Mesodermal cell (in vitro differentiated cells): ENCODE data around the gene SCN11A.

Source experiments
- H3K27ac ChIP-seq: 2 replicates; pipeline ENCODE4 v1.7.0; 2013; ENCODE audit warnings: mild to moderate bottlenecking, low read depth, low read length, moderate library complexity; ENCODE audit not compliant: severe bottlenecking
- H3K36me3 ChIP-seq: 2 replicates; pipeline ENCODE4 v1.7.1; 2013; ENCODE audit warnings: mild to moderate bottlenecking, low read length, moderate library complexity; ENCODE audit not compliant: control insufficient read depth, insufficient read depth
- H3K4me1 ChIP-seq: one replicate; pipeline ENCODE4 v1.7.1; 2013; ENCODE audit warnings: mild to moderate bottlenecking, low read length; ENCODE audit not compliant: insufficient read depth, control insufficient read depth, poor library complexity, severe bottlenecking
- H3K4me3 ChIP-seq: 2 replicates; pipeline ENCODE4 v1.7.0; 2013; ENCODE audit warnings: low read length, control low read depth, mild to moderate bottlenecking; ENCODE audit not compliant: insufficient read depth, poor library complexity, severe bottlenecking; ENCODE audit errors: extremely low read depth
- H3K9me3 ChIP-seq: 2 replicates; pipeline ENCODE4 v1.7.1; 2013; ENCODE audit warnings: mild to moderate bottlenecking, low read length, moderate library complexity; ENCODE audit not compliant: control insufficient read depth
- WGBS, 2 experiments: methylation state at CpG; one replicate each; pipeline ENCODE4 v1.1.5; 2013; ENCODE audit warnings: missing lambda C conversion rate in 2 of 2; ENCODE audit not compliant: insufficient coverage in 2 of 2; 5-methylcytosine and 5-hydroxymethylcytosine counted together

The SCN11A gene

DNA sequence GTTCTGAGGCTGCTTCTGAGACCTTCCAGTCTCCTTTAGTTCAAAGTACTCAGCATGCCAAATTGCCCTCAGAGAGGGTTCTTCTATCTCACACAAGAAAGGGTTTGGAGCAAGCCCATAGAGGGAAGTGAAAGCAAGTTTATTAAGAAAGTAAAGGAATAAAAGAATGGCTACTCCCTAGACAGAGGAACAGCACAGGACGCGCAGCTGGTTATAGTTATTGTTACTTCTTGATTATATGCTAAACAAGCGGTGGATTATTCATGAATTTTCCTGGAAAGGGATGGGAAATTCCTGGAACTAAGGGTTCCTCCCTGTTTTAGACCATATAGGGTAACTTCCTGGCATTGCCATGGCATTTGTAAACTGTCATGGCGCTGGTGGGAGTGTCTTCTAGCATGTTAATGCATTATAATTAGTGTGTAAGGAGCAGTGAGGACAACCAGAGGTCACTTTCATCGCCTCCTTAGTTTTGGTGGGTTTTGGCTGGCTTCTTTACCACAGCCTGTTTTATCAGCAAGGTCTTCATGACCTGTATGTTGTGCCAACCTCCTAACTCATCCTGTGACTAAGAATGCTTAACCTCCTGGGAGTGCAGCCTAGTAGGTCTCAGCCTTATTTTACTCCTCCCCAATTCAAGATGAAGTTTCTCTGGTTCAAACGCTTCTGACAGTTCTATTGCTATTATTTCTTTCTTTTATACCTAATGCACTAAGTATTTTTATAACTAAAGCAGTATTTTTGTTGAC lies 26.3 kb downstream of the SCN11A start:
- 89 to 100% methylated on average over 3 to 5 of the region's 6 CpGs for whole genome bisulfite sequencing, 2 experiments
- Histone ChIP-seq H3K9me3 (no peaks in the 10 kb centered on the region), H3K27ac (no peak overlapping the region), H3K36me3 (no peaks in the 10 kb centered on the region), H3K4me1 (no peaks in the 10 kb centered on the region), H3K4me3 (no peak overlapping the region)

DNA sequence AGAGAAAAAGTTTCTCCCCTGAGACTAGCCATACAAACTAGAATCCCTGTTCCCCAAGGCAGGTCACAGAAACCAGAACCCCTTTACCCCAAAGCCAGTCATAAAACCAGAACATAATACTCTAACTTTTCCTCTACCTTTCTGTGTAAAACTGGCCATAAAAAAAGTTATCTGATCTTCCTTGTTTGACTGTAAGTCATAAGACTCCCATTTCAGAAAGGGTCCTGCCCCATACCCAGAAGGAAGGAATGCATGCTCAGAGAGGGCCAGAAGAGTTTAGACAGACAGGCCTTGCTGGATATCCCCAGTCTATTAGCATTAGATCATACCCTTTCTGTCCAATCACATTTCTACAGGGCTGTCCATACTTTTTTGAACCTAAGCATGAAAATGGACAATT lies 27.2 kb downstream of the SCN11A start:
- Histone ChIP-seq H3K9me3 (no peaks in the 10 kb centered on the region), H3K27ac (no peak overlapping the region), H3K4me3 (no peak overlapping the region), H3K36me3 (no peaks in the 10 kb centered on the region), H3K4me1 (no peaks in the 10 kb centered on the region)

DNA sequence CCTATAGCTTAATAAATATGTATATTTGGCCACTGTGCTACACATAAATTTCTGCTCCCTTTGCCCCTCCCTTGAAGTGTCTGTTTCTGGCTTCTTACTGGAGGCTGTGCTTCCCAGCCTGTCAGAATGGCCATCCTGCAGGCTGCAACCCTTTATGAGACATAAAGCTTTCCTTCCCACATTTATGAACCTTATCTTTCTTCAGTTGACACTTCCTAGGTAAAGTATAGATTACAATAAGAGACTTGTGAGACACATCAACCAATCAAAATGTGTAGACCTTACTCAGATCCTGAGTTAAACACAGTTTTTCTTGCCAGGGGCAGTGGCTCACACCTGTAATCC lies 29.5 kb downstream of the SCN11A start:
- no peaks in the 10 kb centered on the region for H3K4me1 ChIP-seq
- no peak overlapping the region for H3K27ac ChIP-seq
- no peaks in the 10 kb centered on the region for H3K36me3 ChIP-seq
- no peaks in the 10 kb centered on the region for H3K9me3 ChIP-seq
- no peak overlapping the region for H3K4me3 ChIP-seq

DNA sequence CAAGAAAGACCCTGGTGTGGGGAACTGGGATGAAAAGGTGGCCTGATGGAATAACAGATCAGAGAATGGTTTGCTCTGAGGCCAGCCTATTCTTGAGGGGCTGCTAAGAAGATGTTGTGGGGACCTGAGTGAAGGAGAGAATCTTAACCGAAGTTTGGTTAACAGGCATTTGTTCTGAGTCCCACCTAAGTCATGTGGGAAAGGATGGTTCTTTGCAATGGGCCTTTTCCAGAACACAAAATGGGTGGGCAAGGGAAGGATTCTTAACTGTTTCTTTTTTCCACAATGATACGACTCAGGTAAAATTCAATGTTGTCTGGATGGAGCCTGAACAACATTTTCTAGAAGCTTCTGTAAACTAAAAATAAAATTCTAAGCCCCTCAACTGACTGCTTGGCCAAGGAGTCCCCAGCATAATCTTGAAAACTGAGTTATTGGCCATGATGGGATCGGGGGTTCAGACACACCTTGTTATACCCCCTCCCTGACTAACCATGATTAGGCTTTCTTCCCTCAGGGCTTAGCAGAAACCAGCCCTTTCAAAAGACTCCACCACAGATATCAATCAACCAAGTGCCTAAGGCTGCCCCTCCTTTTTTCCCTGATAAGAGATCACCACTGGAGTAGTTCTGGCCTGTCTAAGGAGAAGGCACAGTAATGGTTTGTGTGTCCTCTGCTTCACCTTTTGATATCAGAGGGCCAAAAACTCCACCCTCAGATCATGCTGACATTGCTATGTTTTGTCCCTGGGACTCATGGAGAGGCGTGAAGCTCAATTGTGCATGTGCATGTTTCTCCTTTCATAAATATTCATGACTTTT lies 30.1 kb downstream of the SCN11A start:
- Histone ChIP-seq H3K4me1 (no peaks in the 10 kb centered on the region), H3K36me3 (no peaks in the 10 kb centered on the region), H3K27ac (no peak overlapping the region), H3K4me3 (no peak overlapping the region), H3K9me3 (no peaks in the 10 kb centered on the region)
- 100% methylated on average over 1 to 2 of the region's 4 CpGs for WGBS, 2 experiments

DNA sequence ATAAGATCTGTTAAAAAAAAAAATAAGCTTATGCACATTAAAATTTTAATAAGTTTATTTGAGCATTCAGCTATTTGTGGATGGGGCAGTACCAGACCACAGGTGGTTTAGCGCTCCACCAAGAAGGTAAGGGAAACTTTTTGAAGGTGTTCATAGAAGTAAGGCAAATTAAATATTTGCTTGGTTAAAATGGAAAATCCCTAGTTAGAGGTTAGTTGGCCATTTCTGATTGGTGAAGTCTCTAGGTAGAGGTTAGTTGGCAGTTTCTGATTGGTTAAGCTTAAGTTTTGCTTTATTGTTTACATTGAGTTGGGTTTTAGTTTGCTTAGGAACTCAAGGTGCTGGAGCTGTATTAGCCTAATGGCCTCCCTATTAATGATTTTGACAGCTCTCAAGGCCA lies 30.7 kb downstream of the SCN11A start:
- 100% methylated on average over 1 of the region's 1 CpG for WGBS, 2 experiments

DNA sequence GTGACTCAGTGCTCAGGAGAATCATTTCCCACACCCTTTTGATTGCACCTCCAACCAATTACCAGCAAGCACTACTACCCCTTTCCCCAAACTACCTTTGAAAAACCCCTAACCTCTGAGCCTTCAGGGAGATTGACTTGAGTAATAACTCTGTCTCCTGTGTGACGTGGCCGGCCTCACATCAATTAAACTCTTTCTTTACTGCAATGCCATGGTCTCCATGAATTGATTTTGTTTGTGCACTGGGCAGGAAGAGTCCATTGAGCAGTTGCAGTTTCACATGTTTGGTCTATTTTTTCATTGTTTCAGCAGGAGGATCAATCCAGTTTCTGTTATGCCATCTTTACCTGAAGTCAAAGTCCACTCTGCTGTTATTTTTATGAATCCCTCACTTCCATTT lies 32.4 kb downstream of the SCN11A start:
- no peak overlapping the region for H3K27ac ChIP-seq
- no peak overlapping the region for H3K4me3 ChIP-seq
- H3K9me3 ChIP-seq = no peaks in the 10 kb centered on the region
- no peaks in the 10 kb centered on the region for H3K36me3 ChIP-seq
- H3K4me1 ChIP-seq = no peaks in the 10 kb centered on the region
- WGBS, 2 experiments = no CpG with 5 or more reads among the region's 2 CpGs

More for the DNA sequence above, 30.7 kb downstream of the SCN11A start:
- no peaks in the 10 kb centered on the region for H3K4me1 ChIP-seq
- H3K36me3 ChIP-seq = no peaks in the 10 kb centered on the region
- no peaks in the 10 kb centered on the region for H3K9me3 ChIP-seq
- H3K4me3 ChIP-seq = no peak overlapping the region
- H3K27ac ChIP-seq = no peak overlapping the region

DNA sequence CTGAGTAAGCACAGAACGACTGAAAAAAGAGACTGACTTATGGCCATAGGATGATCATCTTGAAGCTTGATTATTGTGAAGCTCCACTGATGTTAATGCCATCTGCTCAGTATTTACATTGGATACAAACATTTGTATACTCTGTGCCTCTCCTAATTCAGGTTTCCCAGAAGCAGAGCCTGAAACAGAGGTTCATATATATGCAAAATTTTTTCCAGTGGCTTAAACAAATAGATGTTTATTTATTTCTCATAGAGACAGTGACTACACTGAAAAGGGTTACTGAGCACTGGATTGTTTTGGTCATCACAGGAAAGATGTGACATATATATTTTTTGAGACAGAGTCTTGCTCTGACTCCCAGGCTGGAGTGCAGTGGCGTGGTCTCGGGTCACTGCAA lies 36.3 kb downstream of the SCN11A start:
- WGBS, 2 experiments = 87% methylated on average over 3 of the region's 3 CpGs; no CpG with 5 or more reads in 1 of the 2 experiments
- H3K27ac ChIP-seq = no peak overlapping the region
- H3K9me3 ChIP-seq = peaks cover 3% of the 10 kb centered on the region
- H3K4me1 ChIP-seq = no peaks in the 10 kb centered on the region
- H3K36me3 ChIP-seq = no peaks in the 10 kb centered on the region
- H3K4me3 ChIP-seq = no peak overlapping the region

DNA sequence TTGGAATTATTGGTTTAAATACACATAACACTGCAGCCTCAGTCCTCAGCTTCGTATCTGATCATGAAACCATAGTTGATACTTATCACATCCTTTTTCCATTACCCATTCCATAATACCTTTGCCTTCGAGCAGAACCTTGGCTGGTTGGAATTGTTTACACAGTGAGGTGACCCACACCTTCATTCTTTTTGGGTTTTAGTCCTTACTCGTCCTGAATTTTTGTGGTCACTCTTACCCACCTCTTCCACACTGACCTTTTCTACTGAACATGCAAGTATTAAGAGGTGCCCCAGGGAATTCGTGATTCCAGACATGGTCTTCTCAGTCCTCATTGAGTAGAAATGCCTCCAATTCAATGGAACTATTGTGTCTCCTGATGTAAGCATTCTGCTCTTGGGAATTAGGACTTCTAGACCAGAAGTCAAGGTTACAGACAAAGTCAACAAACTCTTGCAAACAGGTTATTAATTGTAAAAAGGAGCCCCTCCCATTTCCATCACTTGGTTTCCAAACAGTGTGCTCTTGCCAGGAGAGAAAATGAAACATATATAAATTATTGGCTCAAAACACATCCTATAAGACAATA lies 37.7 kb downstream of the SCN11A start:
- WGBS, 2 experiments = 87 to 93% methylated on average over 3 of the region's 4 CpGs
- H3K4me3 ChIP-seq = no peak overlapping the region
- peaks cover 3% of the 10 kb centered on the region for H3K9me3 ChIP-seq
- H3K4me1 ChIP-seq = no peaks in the 10 kb centered on the region
- H3K27ac ChIP-seq = no peak overlapping the region
- H3K36me3 ChIP-seq = no peaks in the 10 kb centered on the region

DNA sequence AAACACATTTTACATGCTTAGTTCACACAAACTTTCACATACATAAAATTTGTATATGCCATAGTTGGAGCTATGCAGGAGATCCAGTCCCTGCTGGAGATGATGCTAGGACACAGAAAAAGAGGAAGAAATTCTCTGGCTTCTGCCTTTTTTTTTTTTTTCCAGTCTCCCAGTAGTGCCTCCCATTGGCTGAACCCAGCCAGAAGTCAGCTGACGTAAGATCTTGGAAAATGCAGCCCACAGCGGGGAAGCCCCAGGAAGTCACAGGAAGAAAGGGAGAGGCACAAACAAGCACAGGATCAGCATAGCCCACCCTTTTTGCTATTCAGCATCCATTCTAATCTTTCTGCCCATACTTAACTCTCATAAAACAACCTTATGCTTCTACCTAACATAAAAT lies 38.5 kb downstream of the SCN11A start:
- peaks cover 3% of the 10 kb centered on the region for H3K9me3 ChIP-seq
- 52% methylated on average over 2 of the region's 2 CpGs; no CpG with 5 or more reads in 1 of the 2 experiments for WGBS, 2 experiments
- H3K36me3 ChIP-seq = no peaks in the 10 kb centered on the region
- H3K4me3 ChIP-seq = no peak overlapping the region
- no peaks in the 10 kb centered on the region for H3K4me1 ChIP-seq
- H3K27ac ChIP-seq = no peak overlapping the region

DNA sequence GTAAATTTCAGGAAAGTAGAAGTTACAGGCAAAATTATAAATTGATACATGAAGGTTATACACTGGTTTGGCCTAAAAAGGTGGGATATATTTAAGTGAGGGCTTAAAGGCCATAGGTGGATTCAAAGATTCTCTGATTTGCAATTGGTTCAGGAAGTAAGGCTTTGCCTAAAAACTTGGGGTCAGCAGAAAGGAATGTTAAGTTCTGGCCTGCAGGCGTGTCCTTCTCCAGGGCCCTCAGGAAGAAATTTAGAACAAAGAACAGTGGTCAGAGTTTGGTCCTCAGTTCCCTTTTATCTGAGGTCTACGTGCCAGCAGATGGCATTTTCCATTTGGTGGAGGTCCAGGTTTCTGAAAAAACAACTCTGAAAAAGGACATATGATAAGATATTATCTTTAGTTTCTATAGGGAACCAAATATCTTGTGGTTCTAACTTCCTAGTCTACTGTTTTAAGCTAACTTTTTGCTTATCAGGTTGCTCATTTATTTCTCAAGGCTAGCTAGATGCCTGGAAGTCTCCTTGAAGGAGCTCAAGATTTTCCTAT lies 40.5 kb downstream of the SCN11A start:
- Histone ChIP-seq H3K9me3 (peaks cover 3% of the 10 kb centered on the region), H3K27ac (no peak overlapping the region), H3K4me3 (no peak overlapping the region), H3K36me3 (no peaks in the 10 kb centered on the region), H3K4me1 (no peaks in the 10 kb centered on the region)
- WGBS, 2 experiments = 85 to 100% methylated on average over 1 of the region's 2 CpGs
